ENCODE results near the gene GPM6B. TPM values are rescaled to one million over a fixed set of nuclear protein-coding genes. Genes with fewer than 3 reads are reported as not detected.

The GPM6B gene
- total and polyA plus RNA-seq, 2 donors: 1.7 to 2.3 TPM

- Histone ChIP-seq H3K27ac (ENCODE audit: low read depth in 1 of 2, low read length in 1 of 2) (no peak overlapping the region), H3K9me3 (ENCODE audit: control insufficient read depth in 2 of 2, insufficient read depth in 1 of 2, low read length in 1 of 2) (no peaks in the 10 kb centered on the region), H3K27me3 (ENCODE audit: control insufficient read depth in 2 of 2, insufficient read depth in 1 of 2, low read length in 1 of 2) (no peaks in the 10 kb centered on the region), H3K4me1 (ENCODE audit: control insufficient read depth in 2 of 2, insufficient read depth in 2 of 2, low read length in 2 of 2) (no peaks in the 10 kb centered on the region), H3K36me3 (ENCODE audit: control insufficient read depth in 2 of 2, insufficient read depth in 2 of 2, low read length in 1 of 2) (no peaks in the 10 kb centered on the region), H3K4me3 (ENCODE audit: low read length in 2 of 2) (no peak overlapping the region)
- WGBS: 93% methylated on average over 8 of the region's 8 CpGs
- DNase-seq (ENCODE audit: low read depth in 6 of 9, low spot score in 9 of 9): no peak
Observed at GRCh38 chrX:13786048-13786447, 30.8 kb downstream of the GPM6B start.

- Histone ChIP-seq H3K27ac (ENCODE audit: low read depth in 1 of 2, low read length in 1 of 2) (no peak overlapping the region), H3K27me3 (ENCODE audit: control insufficient read depth in 2 of 2, insufficient read depth in 1 of 2, low read length in 1 of 2) (no peaks in the 10 kb centered on the region), H3K36me3 (ENCODE audit: control insufficient read depth in 2 of 2, insufficient read depth in 2 of 2, low read length in 1 of 2) (peaks cover 0 to 4% of the 10 kb centered on the region in 2 donors), H3K4me1 (ENCODE audit: control insufficient read depth in 2 of 2, insufficient read depth in 2 of 2, low read length in 2 of 2) (no peaks in the 10 kb centered on the region), H3K4me3 (ENCODE audit: low read length in 2 of 2) (no peak overlapping the region), H3K9me3 (ENCODE audit: control insufficient read depth in 2 of 2, insufficient read depth in 1 of 2, low read length in 1 of 2) (no peaks in the 10 kb centered on the region)
- WGBS: 89% methylated on average over 7 of the region's 7 CpGs
- no peak for DNase-seq (ENCODE audit: low read depth in 6 of 9, low spot score in 9 of 9)
Observed at GRCh38 chrX:13780868-13781427, 35.9 kb downstream of the GPM6B start.

DNA sequence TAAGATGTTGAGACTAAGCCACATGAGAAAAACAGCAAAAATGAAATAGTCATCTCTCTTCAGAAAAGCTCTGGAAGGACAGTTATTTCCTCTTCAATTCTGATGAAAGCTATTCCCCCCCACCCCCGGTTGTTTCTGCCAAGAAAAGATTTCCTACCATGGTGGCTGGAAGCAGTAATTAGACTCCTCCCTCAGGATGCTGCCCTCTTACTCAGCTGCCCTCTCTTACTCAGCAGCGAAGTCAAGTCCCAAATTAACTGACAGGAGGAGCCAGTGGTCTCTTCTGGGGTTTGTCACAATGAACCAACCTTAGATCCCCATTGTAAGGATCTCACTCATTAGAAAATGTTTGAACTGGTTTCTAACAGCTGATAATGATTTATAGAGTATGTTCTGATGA lies 38.0 kb downstream of the GPM6B start:
- Histone ChIP-seq H3K4me1 (ENCODE audit: control insufficient read depth in 2 of 2, insufficient read depth in 2 of 2, low read length in 2 of 2) (no peaks in the 10 kb centered on the region), H3K27ac (ENCODE audit: low read depth in 1 of 2, low read length in 1 of 2) (no peak overlapping the region), H3K9me3 (ENCODE audit: control insufficient read depth in 2 of 2, insufficient read depth in 1 of 2, low read length in 1 of 2) (no peaks in the 10 kb centered on the region), H3K27me3 (ENCODE audit: control insufficient read depth in 2 of 2, insufficient read depth in 1 of 2, low read length in 1 of 2) (no peaks in the 10 kb centered on the region), H3K36me3 (ENCODE audit: control insufficient read depth in 2 of 2, insufficient read depth in 2 of 2, low read length in 1 of 2) (peaks cover 0 to 11% of the 10 kb centered on the region in 2 donors), H3K4me3 (ENCODE audit: low read length in 2 of 2) (no peak overlapping the region)
- 60% methylated on average over 2 of the region's 2 CpGs for WGBS
- no peak for DNase-seq (ENCODE audit: low read depth in 6 of 9, low spot score in 9 of 9)

DNA sequence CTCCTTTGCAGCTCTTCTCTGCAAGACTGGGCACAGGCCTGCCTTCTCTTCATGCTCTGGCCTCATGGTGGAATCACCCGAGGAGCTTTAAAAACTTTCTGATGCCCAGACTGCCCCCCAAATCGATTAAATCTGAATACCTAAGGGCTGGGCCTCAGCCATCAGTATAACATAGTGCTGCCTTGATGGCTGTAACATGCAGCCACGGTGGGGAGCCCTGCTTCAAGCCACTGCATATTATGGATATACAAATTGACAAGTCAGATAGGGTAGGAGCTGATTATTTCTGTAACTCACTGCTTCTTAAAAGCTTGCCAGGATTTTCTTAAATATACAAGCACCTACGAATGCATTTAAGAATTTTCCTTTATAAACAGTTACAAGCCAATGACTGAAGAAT lies 40.5 kb downstream of the GPM6B start:
- DNase-seq (ENCODE audit: low read depth in 6 of 9, low spot score in 9 of 9): no peak
- H3K27ac ChIP-seq (ENCODE audit: low read depth in 1 of 2, low read length in 1 of 2): no peak overlapping the region
- H3K4me1 ChIP-seq (ENCODE audit: control insufficient read depth in 2 of 2, insufficient read depth in 2 of 2, low read length in 2 of 2): no peaks in the 10 kb centered on the region
- peaks cover 0 to 11% of the 10 kb centered on the region in 2 donors for H3K36me3 ChIP-seq (ENCODE audit: control insufficient read depth in 2 of 2, insufficient read depth in 2 of 2, low read length in 1 of 2)
- no peak overlapping the region for H3K4me3 ChIP-seq (ENCODE audit: low read length in 2 of 2)
- H3K9me3 ChIP-seq (ENCODE audit: control insufficient read depth in 2 of 2, insufficient read depth in 1 of 2, low read length in 1 of 2): no peaks in the 10 kb centered on the region
- no peaks in the 10 kb centered on the region for H3K27me3 ChIP-seq (ENCODE audit: control insufficient read depth in 2 of 2, insufficient read depth in 1 of 2, low read length in 1 of 2)
- 93% methylated on average over 4 of the region's 4 CpGs for WGBS

DNA sequence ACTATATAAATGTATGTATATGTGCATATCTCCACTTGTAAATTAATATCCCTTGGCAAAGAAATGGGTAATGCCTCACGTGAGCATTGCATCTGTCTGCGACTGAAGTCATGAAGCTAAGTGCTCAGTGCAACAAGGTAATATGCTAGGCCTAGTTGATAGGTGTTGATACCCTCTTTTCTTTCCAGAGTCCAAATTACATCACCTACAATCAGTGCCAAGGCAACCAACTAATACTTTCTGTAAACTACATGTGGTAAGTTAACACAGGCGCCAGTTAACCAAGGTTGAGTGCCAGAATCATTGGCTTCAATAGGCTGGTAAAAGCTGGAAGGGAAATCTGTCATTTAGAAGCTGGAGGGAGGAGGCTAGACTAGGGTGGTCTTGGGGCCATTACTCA lies 41.1 kb downstream of the GPM6B start:
- peaks cover 0 to 11% of the 10 kb centered on the region in 2 donors for H3K36me3 ChIP-seq (ENCODE audit: control insufficient read depth in 2 of 2, insufficient read depth in 2 of 2, low read length in 1 of 2)
- no peak overlapping the region for H3K4me3 ChIP-seq (ENCODE audit: low read length in 2 of 2)
- no peak overlapping the region for H3K27ac ChIP-seq (ENCODE audit: low read depth in 1 of 2, low read length in 1 of 2)
- no peaks in the 10 kb centered on the region for H3K4me1 ChIP-seq (ENCODE audit: control insufficient read depth in 2 of 2, insufficient read depth in 2 of 2, low read length in 2 of 2)
- no peak for DNase-seq (ENCODE audit: low read depth in 6 of 9, low spot score in 9 of 9)
- H3K9me3 ChIP-seq (ENCODE audit: control insufficient read depth in 2 of 2, insufficient read depth in 1 of 2, low read length in 1 of 2): no peaks in the 10 kb centered on the region
- H3K27me3 ChIP-seq (ENCODE audit: control insufficient read depth in 2 of 2, insufficient read depth in 1 of 2, low read length in 1 of 2): no peaks in the 10 kb centered on the region
- WGBS: 97% methylated on average over 3 of the region's 3 CpGs

GRCh38 chrX:13774696-13775095 lies 42.2 kb downstream of the GPM6B start:
- Histone ChIP-seq H3K27ac (ENCODE audit: low read depth in 1 of 2, low read length in 1 of 2) (no peak overlapping the region), H3K27me3 (ENCODE audit: control insufficient read depth in 2 of 2, insufficient read depth in 1 of 2, low read length in 1 of 2) (no peaks in the 10 kb centered on the region), H3K36me3 (ENCODE audit: control insufficient read depth in 2 of 2, insufficient read depth in 2 of 2, low read length in 1 of 2) (peaks cover 4 to 18% of the 10 kb centered on the region in 2 donors), H3K4me3 (ENCODE audit: low read length in 2 of 2) (no peak overlapping the region), H3K9me3 (ENCODE audit: control insufficient read depth in 2 of 2, insufficient read depth in 1 of 2, low read length in 1 of 2) (no peaks in the 10 kb centered on the region), H3K4me1 (ENCODE audit: control insufficient read depth in 2 of 2, insufficient read depth in 2 of 2, low read length in 2 of 2) (no peaks in the 10 kb centered on the region)
- no peak for DNase-seq (ENCODE audit: low read depth in 6 of 9, low spot score in 9 of 9)
- 93% methylated on average over 2 of the region's 2 CpGs for WGBS

GRCh38 chrX:13770013-13770535 lies 46.8 kb downstream of the GPM6B start:
- Histone ChIP-seq H3K9me3 (ENCODE audit: control insufficient read depth in 2 of 2, insufficient read depth in 1 of 2, low read length in 1 of 2) (no peaks in the 10 kb centered on the region), H3K4me3 (ENCODE audit: low read length in 2 of 2) (no peak overlapping the region), H3K4me1 (ENCODE audit: control insufficient read depth in 2 of 2, insufficient read depth in 2 of 2, low read length in 2 of 2) (no peaks in the 10 kb centered on the region), H3K36me3 (ENCODE audit: control insufficient read depth in 2 of 2, insufficient read depth in 2 of 2, low read length in 1 of 2) (peaks cover 17 to 48% of the 10 kb centered on the region in 2 donors), H3K27me3 (ENCODE audit: control insufficient read depth in 2 of 2, insufficient read depth in 1 of 2, low read length in 1 of 2) (no peaks in the 10 kb centered on the region), H3K27ac (ENCODE audit: low read depth in 1 of 2, low read length in 1 of 2) (no peak overlapping the region)
- no peak for DNase-seq (ENCODE audit: low read depth in 6 of 9, low spot score in 9 of 9)
- WGBS: 97% methylated on average over 3 of the region's 3 CpGs

- no peak for DNase-seq (ENCODE audit: low read depth in 6 of 9, low spot score in 9 of 9)
- Histone ChIP-seq H3K4me3 (ENCODE audit: low read length in 2 of 2) (no peak overlapping the region), H3K27ac (ENCODE audit: low read depth in 1 of 2, low read length in 1 of 2) (no peak overlapping the region), H3K4me1 (ENCODE audit: control insufficient read depth in 2 of 2, insufficient read depth in 2 of 2, low read length in 2 of 2) (no peaks in the 10 kb centered on the region), H3K9me3 (ENCODE audit: control insufficient read depth in 2 of 2, insufficient read depth in 1 of 2, low read length in 1 of 2) (no peaks in the 10 kb centered on the region), H3K36me3 (ENCODE audit: control insufficient read depth in 2 of 2, insufficient read depth in 2 of 2, low read length in 1 of 2) (peaks cover 17 to 49% of the 10 kb centered on the region in 2 donors), H3K27me3 (ENCODE audit: control insufficient read depth in 2 of 2, insufficient read depth in 1 of 2, low read length in 1 of 2) (no peaks in the 10 kb centered on the region)
- 98% methylated on average over 4 of the region's 4 CpGs for WGBS
Observed at GRCh38 chrX:13768939-13769338, 48.0 kb downstream of the GPM6B start.

DNA sequence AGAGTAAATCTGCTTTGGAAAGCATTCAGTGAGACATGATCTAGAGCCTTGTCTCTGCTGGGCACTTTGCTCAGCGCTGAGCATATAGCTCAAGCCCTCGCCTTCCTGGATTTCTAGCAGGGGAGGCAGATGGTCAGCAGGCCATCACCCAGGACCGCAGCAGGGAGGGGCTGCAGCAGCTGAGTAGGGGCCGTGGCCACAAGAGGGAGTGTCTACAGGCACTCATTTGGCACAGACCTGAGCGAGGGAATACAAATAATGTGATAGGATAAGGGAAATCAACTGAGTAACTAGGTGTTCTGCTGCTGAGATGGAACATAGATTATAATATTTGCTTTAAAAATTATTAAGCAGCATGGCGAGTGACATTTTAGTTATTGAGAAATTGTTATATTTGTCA lies 52.1 kb downstream of the GPM6B start:
- H3K36me3 ChIP-seq (ENCODE audit: control insufficient read depth in 2 of 2, insufficient read depth in 2 of 2, low read length in 1 of 2): peaks cover 30 to 67% of the 10 kb centered on the region in 2 donors
- H3K4me1 ChIP-seq (ENCODE audit: control insufficient read depth in 2 of 2, insufficient read depth in 2 of 2, low read length in 2 of 2): no peaks in the 10 kb centered on the region
- H3K9me3 ChIP-seq (ENCODE audit: control insufficient read depth in 2 of 2, insufficient read depth in 1 of 2, low read length in 1 of 2): no peaks in the 10 kb centered on the region
- no peak for DNase-seq (ENCODE audit: low read depth in 6 of 9, low spot score in 9 of 9)
- no peaks in the 10 kb centered on the region for H3K27me3 ChIP-seq (ENCODE audit: control insufficient read depth in 2 of 2, insufficient read depth in 1 of 2, low read length in 1 of 2)
- no peak overlapping the region for H3K27ac ChIP-seq (ENCODE audit: low read depth in 1 of 2, low read length in 1 of 2)
- no peak overlapping the region for H3K4me3 ChIP-seq (ENCODE audit: low read length in 2 of 2)
- WGBS: 97% methylated on average over 6 of the region's 6 CpGs
